22Rv1 (cell line): Measurements from ENCODE around the gene ERFE.

ENCODE experiments used
- H3K27ac ChIP-seq: fragments of 450-650 bp; 2 replicates; pipeline ENCODE4 v1.5.1; 2017
- ZFX ChIP-seq: fragments of 450-650 bp; IDR thresholded peaks from 2 replicates; pipeline ENCODE4 v1.6.1; 2017; ENCODE audit warnings: antibody characterized with exemption, borderline replicate concordance
- TF ChIP-seq, protein P1 (sequence below): fragments of 450-650 bp; IDR thresholded peaks from 2 replicates; pipeline ENCODE4 v1.5.1; 2017; ENCODE audit warnings: mild to moderate bottlenecking

ERFE gene

DNA sequence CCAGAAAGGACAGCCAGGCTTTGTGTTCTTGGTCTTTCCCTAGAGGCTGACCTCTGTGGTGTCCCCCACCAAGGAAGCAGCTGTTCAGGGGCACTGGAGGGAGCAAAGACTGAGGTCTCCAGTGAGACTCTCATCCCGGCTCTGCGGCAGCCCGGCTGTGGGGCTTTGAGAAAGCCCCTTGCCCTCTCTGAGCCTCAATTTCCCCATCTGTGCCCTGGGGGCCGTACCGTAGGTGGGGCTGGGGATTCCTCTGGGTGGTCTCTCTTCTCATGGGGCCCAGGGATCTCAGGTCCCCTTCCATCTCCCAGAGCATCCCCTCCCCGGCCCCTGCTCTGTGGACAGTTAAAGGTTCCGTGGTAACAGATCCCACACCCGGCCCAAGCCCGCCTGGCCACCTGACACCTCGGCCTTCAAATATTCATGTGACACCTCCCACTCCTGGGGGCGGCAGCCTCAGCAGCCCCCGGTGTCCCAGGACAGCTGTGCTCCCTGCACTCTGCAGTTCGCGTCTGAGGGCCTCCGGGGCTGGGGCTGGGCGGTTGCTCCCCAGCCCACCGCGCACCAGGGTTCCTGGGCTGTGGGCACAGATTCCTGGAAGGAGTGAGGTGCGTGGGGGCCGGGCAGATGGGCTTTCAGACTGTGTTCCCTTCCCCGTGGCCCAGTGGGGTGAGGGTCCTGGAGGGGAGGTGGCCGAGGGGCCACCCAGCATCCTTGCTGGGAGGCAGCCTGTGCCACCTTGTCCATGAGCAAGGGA, 35.4 kb upstream of the ERFE start:
- H3K27ac ChIP-seq: no peak overlapping the region
- no peak for TF ChIP-seq ZFX
- TF ChIP-seq, protein P1, sequence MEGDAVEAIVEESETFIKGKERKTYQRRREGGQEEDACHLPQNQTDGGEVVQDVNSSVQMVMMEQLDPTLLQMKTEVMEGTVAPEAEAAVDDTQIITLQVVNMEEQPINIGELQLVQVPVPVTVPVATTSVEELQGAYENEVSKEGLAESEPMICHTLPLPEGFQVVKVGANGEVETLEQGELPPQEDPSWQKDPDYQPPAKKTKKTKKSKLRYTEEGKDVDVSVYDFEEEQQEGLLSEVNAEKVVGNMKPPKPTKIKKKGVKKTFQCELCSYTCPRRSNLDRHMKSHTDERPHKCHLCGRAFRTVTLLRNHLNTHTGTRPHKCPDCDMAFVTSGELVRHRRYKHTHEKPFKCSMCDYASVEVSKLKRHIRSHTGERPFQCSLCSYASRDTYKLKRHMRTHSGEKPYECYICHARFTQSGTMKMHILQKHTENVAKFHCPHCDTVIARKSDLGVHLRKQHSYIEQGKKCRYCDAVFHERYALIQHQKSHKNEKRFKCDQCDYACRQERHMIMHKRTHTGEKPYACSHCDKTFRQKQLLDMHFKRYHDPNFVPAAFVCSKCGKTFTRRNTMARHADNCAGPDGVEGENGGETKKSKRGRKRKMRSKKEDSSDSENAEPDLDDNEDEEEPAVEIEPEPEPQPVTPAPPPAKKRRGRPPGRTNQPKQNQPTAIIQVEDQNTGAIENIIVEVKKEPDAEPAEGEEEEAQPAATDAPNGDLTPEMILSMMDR: no peak

DNA sequence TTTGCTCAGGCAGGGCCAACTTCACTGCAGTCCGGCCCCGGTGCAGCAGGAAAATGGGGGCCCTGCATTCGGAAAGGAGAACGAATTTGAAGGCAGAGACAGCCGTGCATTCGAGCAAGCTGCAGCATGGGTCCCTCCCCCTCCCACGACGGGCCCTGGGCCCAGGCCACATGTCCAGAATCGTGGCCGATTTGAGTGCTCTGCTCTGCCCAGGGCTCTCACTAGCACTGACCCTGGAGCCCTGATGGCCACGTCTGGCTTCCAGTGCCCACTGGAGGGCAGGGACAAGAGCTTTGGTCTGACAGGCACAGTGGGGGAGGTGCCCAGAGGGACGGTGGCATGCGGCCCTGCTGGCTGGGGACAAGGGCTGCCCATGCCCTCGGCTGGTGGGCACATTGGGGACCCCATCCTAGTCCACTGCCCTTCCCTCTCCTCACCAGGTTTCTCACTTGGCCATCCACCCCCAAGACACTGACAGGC, 34.7 kb upstream of the ERFE start:
- H3K27ac ChIP-seq: no peak overlapping the region
- TF ChIP-seq, protein P1: no peak
- no peak for TF ChIP-seq ZFX

DNA sequence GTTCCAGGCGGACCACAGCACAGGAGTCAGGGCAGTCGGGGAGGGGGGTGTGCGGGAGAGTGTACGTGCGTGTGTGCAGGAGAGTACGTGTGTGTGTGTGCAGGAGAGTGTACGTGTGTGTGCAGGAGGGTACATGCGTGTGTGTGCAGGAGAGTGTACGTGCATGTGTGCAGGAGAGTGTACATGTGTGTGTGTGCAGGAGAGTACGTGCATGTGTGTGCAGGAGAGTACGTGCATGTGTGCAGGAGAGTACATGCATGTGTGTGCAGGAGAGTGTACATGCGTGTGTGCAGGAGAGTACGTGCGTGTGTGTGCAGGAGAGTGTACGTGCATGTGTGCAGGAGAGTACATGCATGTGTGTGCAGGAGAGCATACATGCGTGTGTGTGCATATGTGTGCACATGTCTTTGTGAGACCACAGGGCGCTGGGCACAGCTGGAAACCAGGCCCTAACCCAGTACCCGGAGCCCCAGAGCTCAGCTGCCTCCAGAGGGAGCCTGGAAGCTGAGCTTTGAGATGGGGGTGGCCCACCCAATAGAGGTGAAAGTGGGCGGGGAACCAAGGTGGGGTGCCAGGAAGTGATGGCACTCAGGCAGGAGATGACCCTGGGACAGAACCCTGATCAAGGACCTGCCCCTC, 34.2 kb upstream of the ERFE start:
- H3K27ac ChIP-seq: no peak overlapping the region
- TF ChIP-seq, protein P1: no peak
- TF ChIP-seq ZFX: no peak

DNA sequence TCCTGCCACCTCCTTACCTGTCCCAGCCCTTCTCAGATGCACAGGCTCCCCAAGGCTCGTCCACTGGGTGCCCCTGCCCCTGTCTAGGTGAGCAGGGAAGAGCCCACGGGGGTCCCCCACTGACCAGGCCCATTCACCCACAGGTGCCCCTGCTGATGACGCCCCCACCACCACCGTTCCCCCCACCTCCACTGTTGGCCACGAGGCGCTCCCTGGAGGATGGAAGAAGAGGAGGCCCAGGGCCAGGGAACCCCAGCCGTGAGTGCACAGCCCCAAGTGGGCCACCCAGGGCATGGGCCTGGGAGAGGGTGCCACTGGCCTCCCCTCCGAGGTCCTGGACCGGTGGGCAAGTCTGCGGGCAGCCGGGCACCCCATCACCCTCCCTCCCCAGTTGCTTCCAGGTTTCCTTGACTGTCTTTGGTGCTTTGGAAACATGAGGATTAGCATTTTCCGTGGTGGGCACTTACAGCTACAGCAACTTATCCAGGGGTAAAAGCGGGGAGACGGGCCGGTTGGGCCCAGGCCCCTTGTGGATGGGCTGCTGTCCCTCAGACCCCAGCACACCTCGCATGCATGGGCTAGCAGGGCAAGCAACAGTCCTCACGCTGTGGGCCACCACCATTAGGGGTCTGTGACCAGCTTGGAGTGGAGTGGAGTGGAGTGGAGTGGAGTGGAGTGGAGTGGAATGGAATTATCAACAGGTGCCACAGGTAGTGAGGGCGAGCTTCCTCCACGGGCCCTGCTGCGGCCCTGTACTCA, 33.5 kb upstream of the ERFE start:
- no peak overlapping the region for H3K27ac ChIP-seq
- TF ChIP-seq ZFX: no peak
- TF ChIP-seq, protein P1: no peak

DNA sequence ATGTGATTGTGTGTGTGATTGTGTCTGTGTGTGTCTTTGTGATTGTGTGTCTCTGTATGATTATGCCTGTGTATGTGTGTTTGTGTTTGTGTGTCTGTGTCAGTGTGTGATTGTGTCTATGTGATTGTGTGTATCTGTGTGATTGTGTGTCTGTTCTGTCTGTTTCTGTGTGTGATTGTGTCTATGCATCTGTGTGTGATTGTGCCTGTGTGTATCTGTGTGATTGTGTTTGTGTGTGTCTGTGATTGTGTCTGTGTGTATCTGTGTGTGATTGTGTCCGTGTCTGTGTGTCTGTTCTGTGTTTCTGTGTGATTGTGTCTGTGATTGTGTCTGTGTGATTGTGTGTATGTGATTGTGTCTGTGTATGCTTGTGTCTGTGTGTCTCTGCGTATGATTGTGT, 32.4 kb upstream of the ERFE start:
- H3K27ac ChIP-seq: no peak overlapping the region
- TF ChIP-seq, protein P1: no peak
- no peak for TF ChIP-seq ZFX

DNA sequence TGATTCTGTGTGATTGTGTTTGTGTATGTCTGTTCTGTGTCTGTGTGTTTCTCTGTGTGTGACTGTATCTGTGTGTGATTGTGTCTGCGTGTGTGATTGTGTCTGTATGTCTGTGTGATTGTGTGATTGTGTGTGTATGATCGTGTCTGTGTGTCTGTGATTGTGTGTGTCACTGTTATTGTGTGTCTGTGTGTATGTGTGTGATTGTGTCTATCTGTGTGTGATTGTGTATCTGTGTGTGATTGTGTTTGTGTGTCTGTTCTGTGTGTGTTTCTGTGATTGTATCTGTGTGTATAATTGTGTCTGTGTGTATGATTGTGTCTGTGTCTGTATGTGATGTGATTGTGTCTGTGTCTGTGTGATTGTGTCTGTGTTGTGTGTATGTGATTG, 32.0 kb upstream of the ERFE start:
- H3K27ac ChIP-seq: no peak overlapping the region
- TF ChIP-seq, protein P1: no peak
- TF ChIP-seq ZFX: no peak
